Neural progenitor cell (in vitro differentiated cells): ENCODE data around the gene SLC7A6OS. TPM values are rescaled to one million over a fixed set of nuclear protein-coding genes. Genes with fewer than 3 reads are reported as not detected.
A peak's percentile ranks its signal among the peaks of the same experiment; 100 is the strongest.

Source experiments
- DNase-seq: peaks from one replicate; pipeline ENCODE4 v3.0.0-alpha.2; 2016; ENCODE audit warnings: low spot score
- H2AFZ ChIP-seq: fragments of 200-600 bp; sonication (generic); replicated peaks from 2 replicates; pipeline ENCODE4 v1.6.1; 2016; ENCODE audit warnings: antibody characterized with exemption
- H3F3A ChIP-seq: fragments of 200-600 bp; sonication (generic); 2 replicates; pipeline ENCODE4 v1.6.1; 2016; ENCODE audit warnings: antibody characterized with exemption, low read depth
- H3K27ac ChIP-seq: fragments of 200-600 bp; sonication (generic); 2 replicates; pipeline ENCODE4 v1.5.1; 2016; ENCODE audit warnings: mild to moderate bottlenecking
- H3K27me3 ChIP-seq: fragments of 200-600 bp; sonication (generic); 2 replicates; pipeline ENCODE4 v1.6.1; 2016; ENCODE audit warnings: mild to moderate bottlenecking, moderate library complexity
- H3K36me3 ChIP-seq: fragments of 200-600 bp; sonication (generic); 2 replicates; pipeline ENCODE4 v1.5.1; 2016
- H3K4me1 ChIP-seq: fragments of 200-600 bp; sonication (generic); 2 replicates; pipeline ENCODE4 v1.6.1; 2016; ENCODE audit warnings: mixed run types
- H3K4me2 ChIP-seq: fragments of 200-600 bp; sonication (generic); 2 replicates; pipeline ENCODE4 v1.6.1; 2016
- H3K4me3 ChIP-seq: fragments of 200-600 bp; sonication (generic); 2 replicates; pipeline ENCODE4 v1.5.1; 2016
- H3K79me2 ChIP-seq: fragments of 200-600 bp; sonication (generic); 2 replicates; pipeline ENCODE4 v1.6.1; 2016; ENCODE audit warnings: low read depth
- H3K9ac ChIP-seq: fragments of 200-600 bp; sonication (generic); 2 replicates; pipeline ENCODE4 v1.6.1; 2016
- H3K9me3 ChIP-seq: fragments of 200-600 bp; sonication (generic); 2 replicates; pipeline ENCODE4 v1.5.1; 2016; ENCODE audit warnings: low read depth
- H4K20me1 ChIP-seq: fragments of 200-600 bp; sonication (generic); 2 replicates; pipeline ENCODE4 v1.6.1; 2016; ENCODE audit warnings: low read depth
- H3K27ac Mint-ChIP-seq: 3 replicates; pipeline ENCODE4 v1.8.0; 2021; ENCODE audit warnings: mixed read lengths
- H3K27me3 Mint-ChIP-seq: 2 replicates; pipeline ENCODE4 v1.8.0; 2022; ENCODE audit warnings: low read depth, mild to moderate bottlenecking, inconsistent platforms, moderate library complexity, mixed read lengths; ENCODE audit not compliant: insufficient read depth
- H3K36me3 Mint-ChIP-seq: 3 replicates; pipeline ENCODE4 v1.8.0; 2021; ENCODE audit warnings: mixed read lengths
- H3K4me1 Mint-ChIP-seq: 3 replicates; pipeline ENCODE4 v1.8.0; 2021; ENCODE audit warnings: mixed read lengths
- H3K4me3 Mint-ChIP-seq: 3 replicates; pipeline ENCODE4 v1.8.0; 2021; ENCODE audit warnings: mild to moderate bottlenecking, moderate library complexity, mixed read lengths
- H3K9me3 Mint-ChIP-seq: 3 replicates; pipeline ENCODE4 v1.8.0; 2020; ENCODE audit warnings: mixed read lengths
- EZH2 ChIP-seq: fragments of 200-600 bp; sonication (generic); IDR thresholded peaks from 2 replicates; pipeline ENCODE4 v1.6.1; 2017; ENCODE audit warnings: antibody characterized with exemption, mild to moderate bottlenecking, moderate library complexity
- EZH2phosphoT487 ChIP-seq: fragments of 200-600 bp; sonication (generic); IDR thresholded peaks from 2 replicates; pipeline ENCODE4 v1.6.1; 2017; ENCODE audit warnings: antibody characterized with exemption
- total RNA-seq: library from RNA; depleted of rRNA; stranded (reverse); fragments of >200 nt; gene quantifications from 2 replicates; pipeline ENCODE4 v1.2.3, GENCODE V29; 2015; ENCODE audit warnings: low replicate concordance
- TF ChIP-seq, protein P1 (sequence below): fragments of 200-600 bp; sonication (generic); IDR thresholded peaks from 2 replicates; pipeline ENCODE4 v1.5.1; 2017; ENCODE audit warnings: antibody characterized with exemption, mild to moderate bottlenecking

SLC7A6OS gene
- total RNA-seq, 1 donor from 2014 or later: 18.7 TPM

DNA sequence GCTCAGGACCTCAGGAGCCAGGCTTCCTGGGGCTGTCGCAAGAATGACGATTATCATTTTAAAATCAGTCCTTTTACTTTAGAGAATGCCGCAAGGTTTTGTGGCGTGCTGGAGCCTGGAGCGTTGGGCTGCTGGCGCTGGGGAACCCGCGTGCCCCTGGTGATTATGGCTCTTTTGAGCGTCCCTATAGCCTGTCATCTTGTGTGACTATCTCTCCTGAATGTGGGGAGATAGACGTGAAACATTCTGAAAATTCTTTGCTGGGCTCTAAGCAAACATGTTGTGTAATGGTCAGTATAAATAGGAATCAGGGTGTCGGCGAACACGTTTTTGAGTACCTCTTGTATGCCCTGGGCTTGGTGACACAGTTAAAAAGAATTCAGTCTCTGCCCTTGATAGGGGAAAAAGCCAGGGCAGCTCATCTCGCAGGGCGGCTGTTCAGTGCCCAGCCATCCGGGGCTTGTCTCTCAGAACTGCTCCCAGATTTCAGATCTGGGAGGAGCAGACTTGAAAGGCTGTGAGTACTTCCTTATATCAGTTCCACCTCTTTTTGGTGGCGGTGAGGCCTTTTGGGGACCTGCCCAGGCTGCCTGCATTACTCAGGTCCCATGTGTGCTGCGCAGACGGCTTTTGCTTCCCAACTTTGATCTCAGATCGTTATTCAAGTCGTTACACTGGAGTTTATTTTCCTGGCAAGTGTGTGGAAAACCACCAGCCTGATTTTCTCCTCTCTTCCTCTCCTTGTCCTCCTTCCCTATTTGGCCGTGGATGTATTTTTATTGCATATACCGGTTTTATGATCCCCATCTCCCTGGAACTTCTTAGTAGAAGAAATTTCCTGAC, 45.4 kb downstream of the SLC7A6OS start:
- Mint-ChIP-seq H3K9me3 (no peaks in the 10 kb centered on the region), H3K4me1 (peaks cover 30% of the 10 kb centered on the region), H3K36me3 (no peaks in the 10 kb centered on the region), H3K4me3 (peak overlapping the region; percentile 91), H3K27me3 (peaks cover 18% of the 10 kb centered on the region), H3K27ac (peak overlapping the region; percentile 1)
- Histone ChIP-seq H3F3A (peaks cover 20% of the 10 kb centered on the region), H3K9me3 (no peaks in the 10 kb centered on the region), H3K4me3 (peak overlapping the region; percentile 93), H3K79me2 (peaks cover 26% of the 10 kb centered on the region), H3K4me2 (peak overlapping the region; percentile 92), H3K9ac (no peak overlapping the region), H4K20me1 (peaks cover 3% of the 10 kb centered on the region), H2AFZ (peak overlapping the region; percentile 93), H3K27ac (no peak overlapping the region), H3K4me1 (peaks cover 13% of the 10 kb centered on the region), H3K36me3 (no peaks in the 10 kb centered on the region), H3K27me3 (peaks cover 24% of the 10 kb centered on the region)
- no peak for TF ChIP-seq EZH2phosphoT487
- no peak for TF ChIP-seq EZH2
- TF ChIP-seq, protein P1, sequence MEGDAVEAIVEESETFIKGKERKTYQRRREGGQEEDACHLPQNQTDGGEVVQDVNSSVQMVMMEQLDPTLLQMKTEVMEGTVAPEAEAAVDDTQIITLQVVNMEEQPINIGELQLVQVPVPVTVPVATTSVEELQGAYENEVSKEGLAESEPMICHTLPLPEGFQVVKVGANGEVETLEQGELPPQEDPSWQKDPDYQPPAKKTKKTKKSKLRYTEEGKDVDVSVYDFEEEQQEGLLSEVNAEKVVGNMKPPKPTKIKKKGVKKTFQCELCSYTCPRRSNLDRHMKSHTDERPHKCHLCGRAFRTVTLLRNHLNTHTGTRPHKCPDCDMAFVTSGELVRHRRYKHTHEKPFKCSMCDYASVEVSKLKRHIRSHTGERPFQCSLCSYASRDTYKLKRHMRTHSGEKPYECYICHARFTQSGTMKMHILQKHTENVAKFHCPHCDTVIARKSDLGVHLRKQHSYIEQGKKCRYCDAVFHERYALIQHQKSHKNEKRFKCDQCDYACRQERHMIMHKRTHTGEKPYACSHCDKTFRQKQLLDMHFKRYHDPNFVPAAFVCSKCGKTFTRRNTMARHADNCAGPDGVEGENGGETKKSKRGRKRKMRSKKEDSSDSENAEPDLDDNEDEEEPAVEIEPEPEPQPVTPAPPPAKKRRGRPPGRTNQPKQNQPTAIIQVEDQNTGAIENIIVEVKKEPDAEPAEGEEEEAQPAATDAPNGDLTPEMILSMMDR: no peak
- peak; percentile 50 for DNase-seq

DNA sequence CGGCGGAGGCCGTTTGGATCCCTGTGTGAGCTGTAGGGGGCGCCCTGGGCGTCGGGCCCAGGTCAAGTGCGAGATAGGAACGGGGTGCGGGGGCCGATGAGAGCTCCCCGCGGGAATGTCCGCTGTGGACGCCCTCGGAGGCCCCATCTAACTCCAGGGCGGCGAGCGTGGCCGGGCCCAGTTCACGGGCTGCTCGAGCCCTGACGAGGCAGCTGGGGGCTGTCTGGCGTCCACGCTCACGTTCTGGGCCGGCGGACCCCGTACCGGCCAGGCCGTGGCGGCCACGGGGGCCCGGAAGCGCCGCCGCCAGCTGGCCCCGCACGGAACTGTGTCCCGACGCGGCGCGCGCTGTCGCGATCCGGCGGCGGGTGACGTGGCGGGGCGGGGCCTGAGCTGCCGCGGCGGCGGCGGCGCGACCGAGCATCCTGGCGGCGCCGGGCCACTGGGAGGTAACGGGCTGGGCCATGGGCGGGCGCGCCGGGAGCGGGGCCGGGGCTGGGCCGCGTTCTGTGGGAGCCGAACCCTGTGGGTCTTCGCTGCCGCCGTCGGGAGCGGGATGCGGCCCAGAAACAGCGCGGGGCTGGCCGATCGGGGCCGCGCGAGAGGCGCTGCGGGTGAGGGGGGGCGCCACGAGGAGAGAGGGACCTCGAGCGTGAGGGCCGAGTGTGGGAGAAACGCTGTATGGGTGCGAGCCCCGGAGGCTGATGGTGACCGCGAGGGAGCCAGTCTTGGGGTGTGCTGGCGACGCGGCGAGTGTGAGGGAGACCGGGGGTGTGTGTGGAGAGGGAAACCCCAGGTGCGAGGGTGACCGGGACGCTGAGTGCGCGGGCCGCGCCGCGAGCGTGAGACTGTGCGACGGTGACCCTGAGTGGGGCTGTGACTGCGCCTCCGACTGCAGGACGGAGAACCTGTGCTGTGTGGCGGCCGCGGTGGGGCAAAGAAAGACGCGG, 46.3 kb downstream of the SLC7A6OS start, which contains the start of gene SLC7A6:
TSS of gene SLC7A6 (plus strand) at position 399 of the 950 bp plus-strand sequence. CDS start 10,201 bp downstream, outside the sequence.
- peak within 1 kb of the TSS; percentile 93 for H2AFZ ChIP-seq
- Mint-ChIP-seq H3K27me3 (peaks cover 18% of the 10 kb centered on the region), H3K9me3 (no peaks in the 10 kb centered on the region), H3K36me3 (no peaks in the 10 kb centered on the region), H3K27ac (peak within 1 kb of the TSS; percentile 87), H3K4me1 (peaks cover 29% of the 10 kb centered on the region), H3K4me3 (peak within 1 kb of the TSS; percentile 96)
- peaks cover 3% of the 10 kb centered on the region for H4K20me1 ChIP-seq
- H3K79me2 ChIP-seq: peaks cover 24% of the 10 kb centered on the region
- DNase-seq: peak; percentile 90
- H3K4me3 ChIP-seq: peak within 1 kb of the TSS; percentile 93
- peaks cover 20% of the 10 kb centered on the region for H3F3A ChIP-seq
- TF ChIP-seq EZH2phosphoT487 (no peak), EZH2 (no peak)
- TF ChIP-seq, protein P1: peak; percentile 67
- peak within 1 kb of the TSS; percentile 62 for H3K9ac ChIP-seq
- no peaks in the 10 kb centered on the region for H3K9me3 ChIP-seq
- peaks cover 24% of the 10 kb centered on the region for H3K27me3 ChIP-seq
- H3K4me1 ChIP-seq: peaks cover 13% of the 10 kb centered on the region
- peak within 1 kb of the TSS; percentile 92 for H3K4me2 ChIP-seq
- H3K36me3 ChIP-seq: no peaks in the 10 kb centered on the region
- no peak within 1 kb of the TSS for H3K27ac ChIP-seq

GRCh38 chr16:68263559-68264127, 47.1 kb downstream of the SLC7A6OS start:
- Histone ChIP-seq H3K79me2 (peaks cover 24% of the 10 kb centered on the region), H3K4me2 (peak overlapping the region; percentile 92), H3K36me3 (no peaks in the 10 kb centered on the region), H3K27me3 (peaks cover 24% of the 10 kb centered on the region), H3K9ac (peak overlapping the region; percentile 43), H3K27ac (no peak overlapping the region), H3K9me3 (no peaks in the 10 kb centered on the region), H3K4me3 (peak overlapping the region; percentile 93), H2AFZ (peak overlapping the region; percentile 66), H4K20me1 (peaks cover 3% of the 10 kb centered on the region), H3F3A (peaks cover 17% of the 10 kb centered on the region), H3K4me1 (peaks cover 13% of the 10 kb centered on the region)
- Mint-ChIP-seq H3K9me3 (no peaks in the 10 kb centered on the region), H3K27me3 (peaks cover 18% of the 10 kb centered on the region), H3K27ac (peak overlapping the region; percentile 87), H3K36me3 (no peaks in the 10 kb centered on the region), H3K4me1 (peaks cover 24% of the 10 kb centered on the region), H3K4me3 (peak overlapping the region; percentile 96)
- no peak for DNase-seq
- TF ChIP-seq, protein P1: no peak
- TF ChIP-seq EZH2phosphoT487 (no peak), EZH2 (no peak)
